CD14-positive monocyte (primary cell): ENCODE data around the gene FLT1. TPM values are rescaled to one million over a fixed set of nuclear protein-coding genes. Genes with fewer than 3 reads are reported as not detected.
A peak's percentile ranks its signal among the peaks of the same experiment; 100 is the strongest.

Experiments
- DNase-seq, 3 donors: peaks; one replicate each; pipeline ENCODE4 v3.0.0-alpha.2; 2011 to 2022
- H2AFZ ChIP-seq: 2 replicates; pipeline ENCODE4 v1.6.0; 2012; ENCODE audit warnings: mild to moderate bottlenecking, low read depth, low read length, inconsistent platforms; ENCODE audit not compliant: insufficient read depth, poor library complexity, severe bottlenecking
- H3K27ac ChIP-seq, 2 donors: 1 replicate in 1 of 2; 2 replicates in 1 of 2; pipeline ENCODE4 v1.5.1; 2012 to 2013; ENCODE audit warnings: low read length in 2 of 2, control low read depth in 1 of 2, inconsistent platforms in 1 of 2, low read depth in 1 of 2, mild to moderate bottlenecking in 1 of 2
- H3K27me3 ChIP-seq, 2 donors: one replicate each; pipeline versions ENCODE4 v1.6.0 to v1.6.1; 2011 to 2013; ENCODE audit warnings: low read length in 2 of 2; ENCODE audit not compliant: control insufficient read depth in 2 of 2, insufficient read depth in 2 of 2
- H3K36me3 ChIP-seq, 2 donors: replicated peaks in 1 of 2; 1 replicate in 1 of 2; 2 replicates in 1 of 2; pipeline versions ENCODE4 v1.5.1 to v1.6.1; 2012 to 2013; ENCODE audit warnings: low read length in 2 of 2, control low read depth in 1 of 2, inconsistent platforms in 1 of 2, mild to moderate bottlenecking in 1 of 2; ENCODE audit not compliant: insufficient read depth in 2 of 2, control insufficient read depth in 1 of 2
- H3K4me1 ChIP-seq, 2 donors: 1 replicate in 1 of 2; 2 replicates in 1 of 2; pipeline versions ENCODE4 v1.5.1 to v1.6.1; 2012 to 2013; ENCODE audit warnings: low read length in 2 of 2, control low read depth in 1 of 2, inconsistent platforms in 1 of 2, mild to moderate bottlenecking in 1 of 2, moderate library complexity in 1 of 2; ENCODE audit not compliant: insufficient read depth in 2 of 2, control insufficient read depth in 1 of 2
- H3K4me2 ChIP-seq: replicated peaks from 2 replicates; pipeline ENCODE3; 2012; ENCODE audit warnings: low read length, moderate library complexity, mild to moderate bottlenecking; ENCODE audit not compliant: poor library complexity, severe bottlenecking; ENCODE audit errors: extremely low read depth
- H3K4me3 ChIP-seq, 3 experiments: fragments of 200-600 bp in 1 of 3; sonication (generic) in 1 of 3; replicated peaks in 1 of 3; 1 replicate in 2 of 3; 2 replicates in 1 of 3; pipeline ENCODE4 v1.5.1; 2011 to 2013; ENCODE audit warnings: low read length in 3 of 3, mild to moderate bottlenecking in 3 of 3, control low read depth in 2 of 3, low read depth in 2 of 3, inconsistent platforms in 1 of 3, moderate library complexity in 1 of 3
- H3K79me2 ChIP-seq: 2 replicates; pipeline ENCODE4 v1.6.0; 2012; ENCODE audit warnings: mild to moderate bottlenecking, control low read depth, inconsistent platforms, low read length, moderate library complexity; ENCODE audit not compliant: insufficient read depth
- H3K9ac ChIP-seq: 2 replicates; pipeline ENCODE4 v1.6.0; 2017; ENCODE audit warnings: low read length, mild to moderate bottlenecking; ENCODE audit not compliant: insufficient read depth, poor library complexity, severe bottlenecking
- H3K9me3 ChIP-seq, 2 donors: replicated peaks in 1 of 2; 1 replicate in 1 of 2; 2 replicates in 1 of 2; pipeline versions ENCODE4 v1.5.1 to v1.6.1; 2012 to 2013; ENCODE audit warnings: low read length in 2 of 2, control low read depth in 1 of 2; ENCODE audit not compliant: control insufficient read depth in 1 of 2, insufficient read depth in 1 of 2
- H4K20me1 ChIP-seq: 2 replicates; pipeline ENCODE4 v1.6.0; 2012; ENCODE audit warnings: mild to moderate bottlenecking, low read length, control low read depth, moderate library complexity; ENCODE audit not compliant: insufficient read depth
- H3K27ac Mint-ChIP-seq, 7 donors: one replicate each; pipeline ENCODE4 v1.8.0; 2020; ENCODE audit warnings: mild to moderate bottlenecking in 7 of 7, mixed read lengths in 7 of 7, moderate library complexity in 6 of 7, inconsistent platforms in 2 of 7
- H3K27me3 Mint-ChIP-seq, 3 donors: one replicate each; pipeline ENCODE4 v1.8.0; 2021 to 2022; ENCODE audit warnings: low read depth in 3 of 3, mild to moderate bottlenecking in 3 of 3, mixed read lengths in 3 of 3, moderate library complexity in 3 of 3, inconsistent platforms in 1 of 3
- H3K36me3 Mint-ChIP-seq, 2 donors: one replicate each; pipeline ENCODE4 v1.8.0; 2020; ENCODE audit warnings: mixed read lengths in 2 of 2, inconsistent platforms in 1 of 2, mild to moderate bottlenecking in 1 of 2
- H3K4me1 Mint-ChIP-seq: one replicate; pipeline ENCODE4 v1.8.0; 2020; ENCODE audit warnings: mild to moderate bottlenecking, mixed read lengths
- H3K4me3 Mint-ChIP-seq, 2 donors: one replicate each; pipeline ENCODE4 v1.8.0; 2020; ENCODE audit warnings: mild to moderate bottlenecking in 2 of 2, mixed read lengths in 2 of 2, moderate library complexity in 1 of 2
- H3K9me3 Mint-ChIP-seq, 7 donors: one replicate each; pipeline ENCODE4 v1.8.0; 2020 to 2022; ENCODE audit warnings: mixed read lengths in 7 of 7, mild to moderate bottlenecking in 6 of 7, moderate library complexity in 6 of 7, inconsistent platforms in 2 of 7
- WGBS: methylation state at CpG from one replicate; pipeline ENCODE4 v1.1.5; 2013; ENCODE audit warnings: missing lambda C conversion rate; ENCODE audit not compliant: insufficient coverage; 5-methylcytosine and 5-hydroxymethylcytosine counted together
- intact Hi-C, 2 donors: fragments of 100-400 bp; cut with micrococcal nuclease; formaldehyde crosslinking; loops; one replicate each; pipeline versions ENCODE4 v1.15.0 to v1.15.1; 2023
- polyA plus RNA-seq, 3 donors: library from polyadenylated mRNA; depleted of rRNA in 1 of 3; unstranded in 2 of 3; stranded (reverse) in 1 of 3; fragments of 300-500 nt in 2 of 3; fragments of >200 nt in 1 of 3; fragmentation: Illumina TruSeq in 2 of 3; gene quantifications; 1 replicate in 2 of 3; 2 replicates in 1 of 3; pipeline ENCODE4 v1.2.3, GENCODE V29; 2012 to 2021
- TF ChIP-seq, protein P1 (sequence below): fragments of 200-600 bp; IDR thresholded peaks from one replicate; pipeline ENCODE4 v1.8.0; 2022; ENCODE audit warnings: antibody characterized with exemption, mild to moderate bottlenecking

Gene FLT1
- polyA plus RNA-seq, 3 donors, result 0.28 TPM; not detected in 2

DNA sequence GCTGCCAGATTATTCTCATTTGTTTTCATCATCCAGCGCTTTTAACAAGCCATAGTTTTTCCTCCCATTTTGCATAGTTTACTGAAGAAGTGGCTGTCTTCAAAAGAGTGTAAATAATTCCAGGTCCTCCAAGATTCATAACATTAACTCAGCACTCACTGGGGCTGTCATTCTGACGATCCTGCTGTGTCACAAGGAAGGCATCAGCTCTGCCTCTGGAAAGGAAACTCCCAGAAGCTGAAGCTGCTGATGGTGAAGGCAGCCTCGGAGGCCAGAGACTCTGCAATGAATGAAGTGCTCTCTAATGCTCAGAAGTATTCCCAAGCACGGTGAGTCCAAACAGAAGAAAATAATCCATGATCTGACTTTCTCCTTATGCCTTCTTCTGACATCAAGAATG is 60.0 kb downstream of the FLT1 start:
- H3K36me3 ChIP-seq, result no peaks in the 10 kb centered on the region
- 67% methylated on average over 1 of the region's 4 CpGs for WGBS

DNA sequence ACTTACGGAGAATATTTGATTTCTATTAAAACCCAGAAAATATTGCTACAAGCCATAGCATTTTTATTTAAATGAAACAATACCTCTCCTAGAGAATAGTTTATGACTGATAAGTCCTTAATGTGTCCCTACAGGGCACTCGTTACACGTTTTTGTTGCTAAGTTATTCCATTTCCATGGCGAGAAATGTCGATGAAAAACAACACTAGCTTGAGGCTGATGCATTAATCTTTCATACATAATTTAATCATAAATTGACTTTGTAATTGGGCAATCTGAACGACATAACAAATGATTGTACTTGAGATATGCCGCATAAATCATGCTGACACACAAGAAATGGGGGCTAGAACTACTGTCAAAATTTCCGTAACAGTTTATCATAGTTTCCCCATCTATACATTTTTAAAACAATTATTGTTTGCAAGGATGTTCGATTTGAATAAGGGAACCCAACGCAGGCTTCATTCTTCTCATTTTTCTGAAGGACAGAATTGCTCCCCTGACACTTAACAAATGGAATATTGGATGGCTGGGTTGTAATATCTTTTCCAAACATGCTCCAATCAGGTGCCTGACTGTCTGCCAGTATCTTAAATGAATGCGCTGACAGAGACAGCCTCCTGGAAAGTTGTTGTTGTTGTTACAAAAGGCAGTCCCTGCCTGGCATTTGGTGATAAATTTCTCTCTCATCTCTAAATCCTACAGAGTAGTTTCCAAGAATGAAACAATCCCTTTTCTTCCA is 61.9 kb downstream of the FLT1 start:
- H3K4me3 Mint-ChIP-seq, result no peak overlapping the region
- peaks cover 7% of the 10 kb centered on the region for H3K4me1 Mint-ChIP-seq
- intact Hi-C loops, result no loop called here
- H3K79me2 ChIP-seq, result no peaks in the 10 kb centered on the region
- H4K20me1 ChIP-seq, result no peaks in the 10 kb centered on the region
- peaks cover 11 to 25% (median 15%) of the 10 kb centered on the region in 3 donors for H3K27me3 Mint-ChIP-seq
- H3K4me3 ChIP-seq, result no peak overlapping the region
- peaks cover 14 to 19% of the 10 kb centered on the region in 2 donors for H3K27me3 ChIP-seq
- no peaks in the 10 kb centered on the region for H3K36me3 Mint-ChIP-seq
- H3K4me2 ChIP-seq, result no peak overlapping the region
- no CpG with 5 or more reads among the region's 11 CpGs for WGBS
- H3K27ac Mint-ChIP-seq, result no peak overlapping the region
- TF ChIP-seq, protein P1, sequence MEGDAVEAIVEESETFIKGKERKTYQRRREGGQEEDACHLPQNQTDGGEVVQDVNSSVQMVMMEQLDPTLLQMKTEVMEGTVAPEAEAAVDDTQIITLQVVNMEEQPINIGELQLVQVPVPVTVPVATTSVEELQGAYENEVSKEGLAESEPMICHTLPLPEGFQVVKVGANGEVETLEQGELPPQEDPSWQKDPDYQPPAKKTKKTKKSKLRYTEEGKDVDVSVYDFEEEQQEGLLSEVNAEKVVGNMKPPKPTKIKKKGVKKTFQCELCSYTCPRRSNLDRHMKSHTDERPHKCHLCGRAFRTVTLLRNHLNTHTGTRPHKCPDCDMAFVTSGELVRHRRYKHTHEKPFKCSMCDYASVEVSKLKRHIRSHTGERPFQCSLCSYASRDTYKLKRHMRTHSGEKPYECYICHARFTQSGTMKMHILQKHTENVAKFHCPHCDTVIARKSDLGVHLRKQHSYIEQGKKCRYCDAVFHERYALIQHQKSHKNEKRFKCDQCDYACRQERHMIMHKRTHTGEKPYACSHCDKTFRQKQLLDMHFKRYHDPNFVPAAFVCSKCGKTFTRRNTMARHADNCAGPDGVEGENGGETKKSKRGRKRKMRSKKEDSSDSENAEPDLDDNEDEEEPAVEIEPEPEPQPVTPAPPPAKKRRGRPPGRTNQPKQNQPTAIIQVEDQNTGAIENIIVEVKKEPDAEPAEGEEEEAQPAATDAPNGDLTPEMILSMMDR, result no peak
- H2AFZ ChIP-seq, result no peak overlapping the region
- no peak overlapping the region for H3K9ac ChIP-seq
- DNase-seq, result no peak
- H3K27ac ChIP-seq, result no peak overlapping the region
- peaks cover 7 to 10% of the 10 kb centered on the region in 2 donors for H3K4me1 ChIP-seq
- no peaks in the 10 kb centered on the region for H3K36me3 ChIP-seq
- no peaks in the 10 kb centered on the region for H3K9me3 ChIP-seq
- no peaks in the 10 kb centered on the region for H3K9me3 Mint-ChIP-seq

More for the DNA sequence above, 60.0 kb downstream of the FLT1 start:
- peak overlapping the region in 1 of 2 donors; percentile 39 for H3K4me3 Mint-ChIP-seq
- peaks cover under 1 to 1% of the 10 kb centered on the region in 2 donors for H3K4me1 ChIP-seq
- no peaks in the 10 kb centered on the region for H3K9me3 ChIP-seq
- peaks cover 0 to 2% (median 0%) of the 10 kb centered on the region in 7 donors for H3K9me3 Mint-ChIP-seq
- no peak overlapping the region for H3K27ac ChIP-seq
- peaks cover 19 to 20% of the 10 kb centered on the region in 2 donors for H3K27me3 ChIP-seq
- peaks cover 11 to 26% (median 18%) of the 10 kb centered on the region in 3 donors for H3K27me3 Mint-ChIP-seq
- H4K20me1 ChIP-seq, result no peaks in the 10 kb centered on the region
- no peaks in the 10 kb centered on the region for H3K79me2 ChIP-seq
- intact Hi-C loops, result no loop called here
- H3K36me3 Mint-ChIP-seq, result no peaks in the 10 kb centered on the region
- DNase-seq, result no peak
- no peak overlapping the region for H3K27ac Mint-ChIP-seq
- TF ChIP-seq, protein P1, result no peak
- H3K4me1 Mint-ChIP-seq, result peaks cover 2% of the 10 kb centered on the region
- no peak overlapping the region for H3K4me2 ChIP-seq
- H2AFZ ChIP-seq, result no peak overlapping the region
- no peak overlapping the region for H3K4me3 ChIP-seq
- no peak overlapping the region for H3K9ac ChIP-seq
